HFFc6 (cell line): ENCODE data around the gene SLC10A1. TPM values are rescaled to one million over a fixed set of nuclear protein-coding genes. Genes with fewer than 3 reads are reported as not detected.

Experiments used
- DNase-seq: peaks from one replicate; pipeline ENCODE4 v3.0.0-alpha.2; 2018
- H3K27ac Mint-ChIP-seq: 2 replicates; pipeline ENCODE4 v1.8.0; 2020; ENCODE audit warnings: mild to moderate bottlenecking, mixed read lengths
- H3K27me3 Mint-ChIP-seq: 2 replicates; pipeline ENCODE4 v1.8.0; 2021; ENCODE audit warnings: mild to moderate bottlenecking, moderate library complexity, mixed read lengths; ENCODE audit not compliant: insufficient read depth
- H3K36me3 Mint-ChIP-seq: 2 replicates; pipeline ENCODE4 v1.8.0; 2021; ENCODE audit warnings: low read depth, mixed read lengths
- H3K4me1 Mint-ChIP-seq: 2 replicates; pipeline ENCODE4 v1.8.0; 2020; ENCODE audit warnings: low read depth, mixed read lengths
- H3K4me3 Mint-ChIP-seq: 2 replicates; pipeline ENCODE4 v1.8.0; 2020; ENCODE audit warnings: mild to moderate bottlenecking, moderate library complexity, mixed read lengths
- H3K9me3 Mint-ChIP-seq: 2 replicates; pipeline ENCODE4 v1.8.0; 2020; ENCODE audit warnings: mild to moderate bottlenecking, mixed read lengths
- total RNA-seq, 6 experiments: library from RNA; stranded (reverse); fragmentation: NEBNext Ultra II Directional; extraction: Animal tissue kit (Norgen Biotek cat#: 25700); gene quantifications; 2 replicates in 1 of 6; 3 replicates in 5 of 6; pipeline ENCODE4 v1.2.3, GENCODE V29; 2021
- TF ChIP-seq, protein P1 (sequence below): fragments of 200-600 bp; sonication (generic); IDR thresholded peaks from 2 replicates; pipeline ENCODE4 v1.5.0; 2021; ENCODE audit warnings: antibody characterized with exemption, mild to moderate bottlenecking

SLC10A1 gene
- total RNA-seq, 6 experiments from 2014 or later: not detected

DNA sequence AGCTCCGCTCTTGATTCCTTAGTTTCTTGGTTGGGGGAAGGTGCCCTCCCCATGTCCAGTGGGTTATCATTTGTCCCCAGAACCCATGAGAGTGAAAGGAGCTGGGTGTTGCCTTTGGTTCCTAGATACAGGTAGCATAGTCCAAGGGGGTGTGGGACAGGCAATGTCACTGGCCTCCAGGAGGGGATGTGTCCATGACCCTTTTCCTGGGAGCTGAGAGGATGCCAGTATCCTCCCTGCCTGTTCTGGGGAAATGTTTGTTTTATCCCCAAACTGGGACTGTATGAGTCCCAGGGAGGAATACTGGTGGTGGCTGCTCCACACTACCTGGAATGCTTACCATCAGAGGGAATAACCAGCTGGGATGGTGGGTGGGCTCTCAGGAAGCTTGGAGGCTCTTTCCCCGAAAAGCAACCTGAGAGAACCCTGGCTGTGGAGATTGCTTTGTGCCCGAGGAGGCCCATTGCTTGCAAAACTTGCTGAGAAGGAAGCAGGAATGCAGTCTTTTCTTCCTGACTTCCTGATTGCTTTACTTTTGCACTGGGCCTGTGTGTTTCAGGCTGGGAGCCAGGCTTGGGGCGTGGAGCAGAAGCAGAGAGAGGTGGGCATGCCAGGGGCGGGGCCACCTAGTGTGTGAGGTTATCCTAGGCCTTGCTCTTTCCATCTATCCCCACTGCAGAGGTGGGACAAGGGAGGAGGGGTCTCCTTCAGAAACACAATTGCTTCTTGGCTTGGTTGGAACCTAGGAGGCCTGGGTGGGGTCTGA is 715 bp upstream of the SLC10A1 start:
- TF ChIP-seq, protein P1, sequence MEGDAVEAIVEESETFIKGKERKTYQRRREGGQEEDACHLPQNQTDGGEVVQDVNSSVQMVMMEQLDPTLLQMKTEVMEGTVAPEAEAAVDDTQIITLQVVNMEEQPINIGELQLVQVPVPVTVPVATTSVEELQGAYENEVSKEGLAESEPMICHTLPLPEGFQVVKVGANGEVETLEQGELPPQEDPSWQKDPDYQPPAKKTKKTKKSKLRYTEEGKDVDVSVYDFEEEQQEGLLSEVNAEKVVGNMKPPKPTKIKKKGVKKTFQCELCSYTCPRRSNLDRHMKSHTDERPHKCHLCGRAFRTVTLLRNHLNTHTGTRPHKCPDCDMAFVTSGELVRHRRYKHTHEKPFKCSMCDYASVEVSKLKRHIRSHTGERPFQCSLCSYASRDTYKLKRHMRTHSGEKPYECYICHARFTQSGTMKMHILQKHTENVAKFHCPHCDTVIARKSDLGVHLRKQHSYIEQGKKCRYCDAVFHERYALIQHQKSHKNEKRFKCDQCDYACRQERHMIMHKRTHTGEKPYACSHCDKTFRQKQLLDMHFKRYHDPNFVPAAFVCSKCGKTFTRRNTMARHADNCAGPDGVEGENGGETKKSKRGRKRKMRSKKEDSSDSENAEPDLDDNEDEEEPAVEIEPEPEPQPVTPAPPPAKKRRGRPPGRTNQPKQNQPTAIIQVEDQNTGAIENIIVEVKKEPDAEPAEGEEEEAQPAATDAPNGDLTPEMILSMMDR: no peak
- Mint-ChIP-seq H3K9me3 (no peaks in the 10 kb centered on the region), H3K27me3 (peaks cover 13% of the 10 kb centered on the region), H3K36me3 (no peaks in the 10 kb centered on the region), H3K4me1 (no peaks in the 10 kb centered on the region), H3K4me3 (no peak overlapping the region), H3K27ac (no peak overlapping the region)
- DNase-seq: no peak

DNA sequence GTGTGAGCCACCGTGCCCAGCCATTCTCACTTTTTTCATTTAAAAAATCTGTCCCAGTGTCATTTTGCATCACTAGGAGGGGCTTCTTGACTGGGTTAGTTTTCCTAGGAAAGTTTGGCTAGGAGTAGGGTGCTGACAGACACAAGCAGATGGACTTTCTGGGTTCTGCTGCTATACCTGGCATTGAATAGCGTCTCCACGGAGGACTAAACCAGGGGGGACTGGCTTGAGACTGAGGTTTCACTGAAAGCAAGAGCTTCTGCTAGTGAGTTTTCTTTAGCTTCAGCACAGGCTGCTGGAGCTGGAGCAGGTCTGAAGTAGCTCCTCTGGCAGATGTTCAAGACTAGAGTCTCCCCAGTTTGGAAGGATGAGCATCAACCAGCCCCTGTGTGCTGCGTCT is 1.4 kb downstream of the SLC10A1 start:
- no peaks in the 10 kb centered on the region for H3K36me3 Mint-ChIP-seq
- no peak overlapping the region for H3K27ac Mint-ChIP-seq
- no peaks in the 10 kb centered on the region for H3K9me3 Mint-ChIP-seq
- TF ChIP-seq, protein P1: no peak
- H3K4me3 Mint-ChIP-seq: no peak overlapping the region
- H3K4me1 Mint-ChIP-seq: no peaks in the 10 kb centered on the region
- DNase-seq: no peak
- H3K27me3 Mint-ChIP-seq: peaks cover 13% of the 10 kb centered on the region

DNA sequence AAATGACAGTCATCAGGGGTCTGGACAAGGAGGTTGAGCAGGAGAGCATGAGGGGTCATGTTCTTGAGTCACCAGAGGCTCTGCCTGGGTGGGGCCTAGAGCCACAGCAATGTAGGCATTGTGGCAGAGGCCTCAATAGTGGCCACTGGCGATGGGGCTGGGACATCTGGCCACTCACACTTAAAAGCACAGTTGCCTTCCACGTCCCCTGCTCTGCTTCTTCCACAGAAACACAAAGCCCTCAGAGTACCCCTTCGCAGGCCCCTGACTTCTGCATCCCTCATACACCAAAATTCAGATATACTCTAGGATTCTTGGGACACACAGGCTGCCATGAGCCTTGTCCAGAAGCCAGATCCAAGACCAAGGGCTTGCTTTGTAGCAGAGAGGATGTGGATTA is 2.2 kb downstream of the SLC10A1 start:
- Mint-ChIP-seq H3K27me3 (peaks cover 13% of the 10 kb centered on the region), H3K4me1 (no peaks in the 10 kb centered on the region), H3K4me3 (no peak overlapping the region), H3K36me3 (no peaks in the 10 kb centered on the region), H3K9me3 (no peaks in the 10 kb centered on the region), H3K27ac (no peak overlapping the region)
- TF ChIP-seq, protein P1: no peak
- no peak for DNase-seq

DNA sequence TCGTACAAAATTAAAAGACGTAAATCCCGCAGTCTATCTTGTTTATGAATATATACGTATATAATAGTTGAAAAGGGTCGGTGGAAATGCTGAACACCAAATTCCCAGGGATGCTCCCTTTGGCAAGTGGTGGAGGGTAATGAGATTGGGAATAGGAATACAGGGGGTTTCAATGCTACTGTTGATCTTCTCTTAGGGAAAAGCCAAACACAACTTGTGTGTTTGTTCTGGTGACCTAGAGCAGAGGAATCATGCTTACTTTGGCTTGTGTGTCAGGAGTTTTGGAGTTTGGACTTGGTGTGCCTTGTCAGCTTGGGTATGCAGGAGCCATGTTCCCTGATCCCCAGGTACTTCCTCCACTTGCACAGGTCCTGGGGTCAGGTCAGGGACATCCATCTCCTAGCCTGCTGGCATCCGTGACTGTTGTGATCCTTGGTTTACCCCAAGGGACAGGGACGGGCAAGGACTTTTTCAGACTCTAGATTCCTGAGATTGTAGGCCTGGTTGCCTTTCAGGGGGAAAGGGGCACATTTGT is 4.1 kb downstream of the SLC10A1 start:
- Mint-ChIP-seq H3K27me3 (peaks cover 13% of the 10 kb centered on the region), H3K36me3 (no peaks in the 10 kb centered on the region), H3K27ac (no peak overlapping the region), H3K4me1 (no peaks in the 10 kb centered on the region), H3K9me3 (no peaks in the 10 kb centered on the region), H3K4me3 (no peak overlapping the region)
- TF ChIP-seq, protein P1: no peak
- DNase-seq: no peak

DNA sequence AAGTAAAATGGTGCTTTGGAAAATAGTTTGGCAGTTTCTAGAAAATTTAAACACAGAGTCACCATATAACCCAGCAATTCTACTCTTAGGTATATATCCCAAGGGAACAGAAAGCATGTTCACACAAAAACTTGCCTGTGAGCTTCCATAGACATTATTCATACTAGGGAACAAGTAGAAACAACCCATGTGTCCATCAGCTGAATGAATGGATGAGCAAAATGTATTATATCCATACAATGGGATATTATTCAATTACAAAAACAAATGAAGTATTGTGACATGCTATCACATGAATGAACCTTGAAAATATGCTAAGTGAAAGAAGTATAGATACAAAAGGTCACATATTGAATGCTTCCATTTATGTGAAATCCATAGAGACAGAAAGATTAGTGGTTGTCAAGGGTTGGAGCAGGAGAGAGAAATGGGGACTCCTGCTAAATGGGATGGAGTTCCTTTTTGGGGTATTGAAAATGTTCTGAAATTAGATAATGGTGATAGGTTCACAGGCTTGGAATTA is 7.9 kb downstream of the SLC10A1 start:
- Mint-ChIP-seq H3K4me1 (no peaks in the 10 kb centered on the region), H3K36me3 (peaks cover 5% of the 10 kb centered on the region; the same call in 1 of the 2 replicates), H3K4me3 (no peak overlapping the region), H3K9me3 (no peaks in the 10 kb centered on the region), H3K27ac (no peak overlapping the region), H3K27me3 (peaks cover 3% of the 10 kb centered on the region)
- DNase-seq: no peak
- TF ChIP-seq, protein P1: no peak
